ENCODE data around the gene POR.

POR gene

DNA sequence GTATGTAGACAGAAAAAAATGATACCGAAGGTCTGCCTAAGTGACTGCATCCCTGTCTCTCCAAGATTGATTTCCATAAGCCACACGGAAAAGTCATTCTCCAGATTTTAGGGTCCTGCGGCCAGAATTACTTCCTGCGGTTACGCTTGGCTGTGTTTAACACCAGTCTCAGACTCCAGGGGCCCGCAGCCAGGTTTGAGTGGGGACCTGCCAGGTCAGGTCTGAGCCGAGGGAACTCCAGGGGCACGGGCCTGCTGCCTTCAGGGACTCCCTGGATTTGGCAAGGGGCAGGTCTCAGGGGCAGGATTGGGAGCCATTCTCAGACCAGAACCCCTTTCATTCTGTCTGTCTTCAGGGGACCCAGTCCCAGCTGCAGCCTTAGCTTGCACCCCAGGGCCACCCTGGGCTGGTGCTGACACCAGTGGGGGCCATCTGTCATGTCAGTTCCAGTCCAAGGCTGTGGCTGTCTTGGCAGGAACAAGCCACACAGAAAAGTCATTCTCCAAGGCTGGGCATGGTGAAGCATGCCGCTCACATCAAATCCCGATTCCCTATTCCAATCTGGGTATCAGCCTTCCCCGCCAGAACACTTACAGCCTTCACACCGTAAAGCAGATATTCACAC is 40.5 kb downstream of the POR start:
- peak in 1 of 2 experiments; percentile 31 for DNase-seq

DNA sequence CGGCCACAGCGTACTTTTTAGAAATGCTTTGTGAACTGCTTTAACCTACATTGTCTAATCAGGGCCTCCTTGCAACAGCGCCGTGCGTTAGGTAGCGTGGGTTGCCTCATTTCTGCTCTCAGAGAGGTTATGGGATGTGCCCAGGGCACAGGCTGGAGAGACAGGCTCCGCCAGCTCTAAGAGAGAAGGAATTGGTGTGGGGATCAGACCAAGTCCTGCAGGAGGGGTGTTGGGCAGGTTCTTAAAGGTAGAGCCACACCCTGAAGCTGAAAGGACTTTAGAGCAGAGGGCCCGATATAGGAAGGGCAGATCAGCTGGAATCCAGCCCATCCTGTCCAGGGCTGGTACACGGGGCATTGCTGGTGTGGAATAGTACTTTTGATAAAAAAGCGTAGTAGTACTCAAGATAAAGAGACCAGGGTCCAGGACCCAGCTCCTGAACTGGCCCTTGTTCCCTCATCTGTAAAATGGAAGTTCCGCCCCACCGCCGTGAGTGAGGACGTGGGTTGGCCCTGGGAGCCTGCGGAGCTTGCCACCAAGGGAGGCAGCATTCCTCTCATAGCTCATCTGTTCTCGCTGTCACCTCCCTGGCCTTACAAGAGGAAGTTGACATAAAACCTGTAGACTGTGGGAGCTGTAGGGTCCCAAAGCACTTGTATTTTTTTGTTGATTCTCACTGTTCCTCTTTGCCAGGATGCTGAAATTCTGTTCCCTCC is 42.2 kb downstream of the POR start:
- no peak for DNase-seq

DNA sequence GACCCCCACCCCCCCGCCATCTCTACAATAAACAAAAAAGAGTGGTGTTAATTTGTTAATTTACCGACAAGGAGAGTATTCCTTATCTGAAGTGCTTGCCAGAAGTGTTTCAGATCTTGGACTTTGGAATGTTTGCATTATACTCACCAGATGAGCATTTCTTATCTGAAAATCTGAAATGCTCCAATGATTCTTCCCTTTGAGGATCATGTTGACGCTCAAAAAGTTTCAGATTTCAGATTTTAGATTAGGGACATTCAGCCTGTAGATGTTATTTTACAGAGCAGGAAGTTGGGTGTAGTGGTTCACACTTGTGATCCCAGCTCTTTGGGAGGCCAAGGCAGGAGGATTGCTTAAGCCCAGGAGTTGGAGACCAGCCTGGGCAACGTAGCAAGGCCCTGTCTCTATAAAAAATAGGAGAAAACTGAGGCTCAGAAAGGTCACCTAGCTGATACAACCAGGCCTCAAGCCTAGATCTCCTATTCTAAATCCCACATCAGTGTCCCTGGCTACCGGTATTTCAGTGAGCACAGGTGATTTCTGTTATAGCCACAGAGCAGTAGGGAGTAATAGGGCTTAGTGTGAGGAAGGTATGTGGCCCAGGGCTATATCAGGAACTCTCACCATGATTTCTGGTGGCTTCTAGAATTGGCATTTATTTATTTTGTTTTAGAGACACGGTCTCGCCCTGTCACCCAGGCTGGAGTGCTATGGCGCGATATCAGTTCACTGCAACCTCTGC is 44.0 kb downstream of the POR start:
- DNase-seq: no peak

DNA sequence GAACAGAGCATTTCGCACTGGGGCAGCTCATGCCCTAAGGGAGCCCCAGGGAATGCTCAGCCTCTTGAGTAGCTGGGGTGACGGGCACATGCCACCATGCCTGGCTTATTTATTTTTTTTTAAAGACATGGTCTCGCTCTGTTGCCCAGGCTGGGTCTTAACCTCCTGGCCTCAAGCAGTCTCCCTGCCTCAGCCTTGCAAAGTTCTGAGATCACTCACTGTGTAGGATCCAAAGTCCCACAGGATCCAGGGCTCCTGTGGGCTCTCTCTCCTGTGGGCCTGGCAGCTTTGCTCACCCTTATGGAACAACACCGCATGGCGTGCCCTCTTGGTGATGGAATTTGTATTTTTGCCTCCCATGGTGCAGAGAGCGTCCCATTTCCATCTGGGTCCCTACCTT is 45.4 kb downstream of the POR start:
- no peak for DNase-seq

DNA sequence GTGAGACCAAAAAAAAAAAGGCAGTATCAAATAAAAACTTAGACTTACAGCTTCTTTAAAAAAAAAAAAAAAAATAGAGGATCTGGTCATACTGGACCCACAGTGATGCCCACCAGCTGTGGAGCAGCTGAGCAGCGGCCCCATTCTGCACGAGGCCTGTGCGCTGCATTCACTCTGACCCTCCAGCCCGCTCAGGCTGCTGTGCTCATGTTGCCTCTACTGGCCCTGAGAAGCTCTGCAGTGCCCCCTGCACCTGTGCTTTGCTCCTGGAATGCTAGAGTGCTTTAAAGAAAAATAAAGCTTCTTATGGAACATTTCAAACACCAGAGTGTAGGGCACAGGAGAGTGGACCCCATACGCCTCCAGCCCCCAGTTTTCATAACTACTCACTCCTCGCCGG is 46.3 kb downstream of the POR start:
- no peak for DNase-seq

DNA sequence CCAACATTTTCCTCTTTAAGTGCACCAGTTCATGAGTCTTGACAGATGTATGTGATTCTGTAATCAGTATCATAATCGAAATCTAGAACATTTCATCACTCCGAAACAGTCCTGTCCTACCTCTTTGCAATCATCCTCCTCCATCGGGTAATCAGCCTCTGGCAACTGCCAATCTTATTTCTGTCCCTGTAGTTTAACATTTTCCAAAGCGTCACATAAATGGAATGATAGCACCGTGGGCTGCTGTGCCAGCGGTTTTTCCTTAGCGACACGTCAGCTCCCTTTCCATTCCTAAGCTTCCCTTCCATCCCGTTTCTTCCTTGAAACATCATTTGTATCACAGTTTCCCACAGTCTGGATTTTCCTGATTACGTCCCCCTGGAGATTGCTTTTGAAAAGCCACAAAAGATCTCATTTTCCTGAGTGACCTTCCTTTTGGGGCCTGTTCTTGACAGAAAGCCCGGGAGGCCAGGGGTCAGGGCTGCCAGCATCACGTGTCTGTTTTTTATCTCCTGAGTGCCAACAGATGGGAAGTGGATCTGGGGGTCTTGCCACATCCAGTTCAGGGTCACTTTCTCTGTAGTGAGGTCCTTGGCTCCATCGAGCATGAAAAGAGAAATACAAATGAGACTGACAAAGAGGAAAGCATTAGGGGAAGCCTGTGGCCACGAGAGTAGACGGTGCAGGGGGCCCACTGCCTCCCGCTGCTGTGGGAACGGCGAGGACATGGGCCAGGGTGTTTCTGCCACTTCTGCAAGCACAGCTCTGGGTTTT is 47.8 kb downstream of the POR start:
- DNase-seq: no peak

DNA sequence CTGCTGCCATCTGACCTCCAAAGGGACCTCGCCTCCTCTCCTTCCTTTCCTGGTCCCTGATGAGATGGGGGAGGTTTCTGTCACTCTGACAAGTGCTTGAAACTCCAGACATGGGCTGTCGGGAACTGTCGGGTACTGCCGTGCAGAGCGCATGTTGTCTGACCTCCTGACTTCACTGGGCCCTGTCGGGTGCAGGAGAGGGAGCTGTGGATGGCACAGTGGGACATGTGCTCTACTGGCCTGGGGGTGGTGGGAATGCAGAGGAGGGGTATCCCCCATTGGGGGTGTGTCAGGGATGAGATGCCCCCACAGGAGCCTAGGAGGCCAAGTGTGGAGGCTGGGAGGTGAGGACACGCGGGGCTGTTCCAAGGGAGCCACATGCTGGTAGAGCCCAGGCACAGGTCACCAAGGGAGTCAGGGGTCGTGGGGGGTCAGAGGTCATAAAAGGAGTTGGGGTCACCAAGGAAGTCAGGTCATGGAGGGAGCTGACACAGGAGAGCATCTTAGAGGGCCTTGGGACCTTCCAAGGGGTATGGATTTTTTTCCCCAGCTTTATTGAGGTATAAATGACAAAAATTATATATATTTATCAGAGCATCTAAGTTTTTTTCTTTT is 48.5 kb downstream of the POR start:
- no peak for DNase-seq

DNA sequence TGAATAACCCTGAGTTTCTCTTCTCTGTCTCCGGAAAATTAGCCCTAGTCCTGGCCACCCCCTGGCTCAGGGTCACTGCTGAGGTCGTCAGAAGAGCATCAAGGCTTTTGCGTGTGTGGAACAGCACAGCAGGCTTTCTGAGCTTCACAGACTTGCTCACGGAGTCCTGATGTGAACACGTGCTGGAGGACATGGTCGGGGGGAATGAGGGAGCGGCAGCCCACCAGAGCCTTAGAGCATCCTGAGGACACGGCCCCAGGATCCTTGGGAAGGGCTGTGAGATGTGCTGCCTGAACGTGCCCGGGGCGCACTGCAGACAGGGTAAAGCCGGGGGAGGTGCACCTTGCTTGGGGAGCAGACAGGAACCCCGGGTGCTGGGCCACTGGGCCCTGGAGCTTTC is 50.7 kb downstream of the POR start:
- DNase-seq: no peak

DNA sequence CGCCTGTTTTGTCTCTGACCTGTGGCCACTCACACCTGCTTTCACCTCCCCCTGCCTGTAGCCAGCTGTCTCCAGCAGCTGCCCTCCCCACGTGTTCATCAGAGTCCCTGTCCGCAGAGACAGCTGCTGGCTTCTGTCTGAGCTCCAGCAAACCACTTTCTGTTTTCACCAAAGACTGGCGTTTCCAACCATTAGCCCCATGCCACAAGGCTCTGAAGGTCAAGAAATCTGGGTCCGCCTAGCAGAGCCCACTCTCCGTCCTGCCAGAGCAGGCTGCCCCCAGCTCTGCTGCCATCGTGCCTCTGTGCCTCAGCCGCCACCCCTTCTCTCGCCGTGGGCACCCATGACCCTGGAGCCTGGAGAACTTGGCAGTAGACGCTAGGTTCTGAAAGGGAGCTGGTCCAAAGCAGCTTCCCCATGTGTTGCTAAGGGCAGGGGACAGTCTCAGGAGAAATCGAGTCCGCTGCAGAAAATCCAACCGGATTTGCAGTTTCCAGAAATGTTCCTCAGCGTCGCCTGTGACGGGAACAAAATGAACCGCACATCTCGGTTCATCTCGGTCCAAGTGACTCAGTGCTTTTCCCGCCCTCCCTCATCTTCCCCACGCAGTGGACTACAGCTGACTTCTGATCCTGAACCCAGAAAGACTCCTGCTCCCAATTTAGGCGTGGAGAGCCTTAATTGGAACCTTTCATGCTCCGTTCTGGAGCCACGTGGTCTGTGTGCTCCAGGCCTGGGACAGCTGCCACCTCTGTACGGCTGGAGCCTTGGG is 51.4 kb downstream of the POR start:
- no peak for DNase-seq

DNA sequence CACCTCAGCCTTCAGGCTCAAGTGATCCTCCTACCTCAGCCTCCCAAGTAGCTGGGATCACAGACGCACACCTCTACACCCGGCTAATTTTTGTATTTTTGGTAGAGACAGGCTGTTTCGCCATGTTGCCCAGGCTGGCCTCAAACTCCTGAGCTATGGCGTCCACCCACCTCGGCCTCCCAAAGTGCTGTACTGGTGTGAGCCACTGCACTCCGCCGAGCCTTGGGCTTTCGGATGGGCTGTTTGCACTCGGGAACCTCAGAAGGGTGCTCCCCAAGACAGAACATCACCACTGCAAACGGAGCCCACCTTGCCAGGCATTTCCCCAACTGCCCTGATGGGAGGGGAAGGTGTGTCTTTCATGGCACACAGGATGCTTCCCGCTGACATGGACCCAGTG is 52.1 kb downstream of the POR start:
- no peak for DNase-seq

DNA sequence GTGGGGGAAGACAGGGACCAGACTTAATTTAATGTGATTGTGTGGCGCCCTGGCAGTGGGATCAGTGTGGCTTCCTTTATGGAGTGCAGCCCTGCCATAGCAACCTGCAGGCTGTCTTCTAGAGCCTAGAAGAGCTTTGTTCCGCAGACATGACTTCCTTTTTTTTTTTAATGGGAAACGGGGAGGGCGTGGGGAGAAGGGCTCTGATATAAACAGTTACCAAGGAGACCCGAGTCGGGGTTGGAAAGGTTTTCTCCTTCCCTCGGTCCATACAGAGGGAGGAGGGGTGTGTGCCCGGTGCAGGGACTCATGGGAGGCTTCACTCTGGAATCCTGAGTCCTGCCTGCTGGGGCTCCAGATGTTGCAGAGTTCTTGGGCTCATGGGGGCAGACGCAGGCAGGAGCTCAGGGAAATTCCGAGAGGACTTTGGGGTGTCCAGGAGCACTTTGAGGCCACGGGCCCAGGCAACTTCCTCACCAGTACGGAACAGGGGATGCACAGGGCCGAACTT is 52.6 kb downstream of the POR start:
- no peak for DNase-seq

DNA sequence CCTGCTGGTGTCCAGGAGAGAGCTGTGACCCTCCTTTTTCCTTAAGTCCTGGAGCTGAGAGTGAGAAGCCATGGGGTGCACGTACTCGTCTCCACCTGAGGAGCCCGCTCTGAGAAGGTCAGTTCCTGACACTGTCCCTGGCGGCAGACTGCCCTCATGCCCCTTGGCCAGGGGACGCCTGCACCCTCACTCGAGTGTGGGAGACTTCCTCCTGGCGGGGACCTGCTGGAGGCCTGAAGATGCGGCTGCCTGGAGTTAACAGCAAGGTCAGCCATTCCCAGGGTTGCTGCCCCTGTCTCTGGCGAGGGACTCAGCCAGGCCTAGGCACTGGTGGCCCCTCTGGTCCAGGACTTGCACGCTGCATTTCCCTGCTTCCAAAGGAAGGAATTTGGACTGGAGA is 53.1 kb downstream of the POR start:
- no peak for DNase-seq

DNA sequence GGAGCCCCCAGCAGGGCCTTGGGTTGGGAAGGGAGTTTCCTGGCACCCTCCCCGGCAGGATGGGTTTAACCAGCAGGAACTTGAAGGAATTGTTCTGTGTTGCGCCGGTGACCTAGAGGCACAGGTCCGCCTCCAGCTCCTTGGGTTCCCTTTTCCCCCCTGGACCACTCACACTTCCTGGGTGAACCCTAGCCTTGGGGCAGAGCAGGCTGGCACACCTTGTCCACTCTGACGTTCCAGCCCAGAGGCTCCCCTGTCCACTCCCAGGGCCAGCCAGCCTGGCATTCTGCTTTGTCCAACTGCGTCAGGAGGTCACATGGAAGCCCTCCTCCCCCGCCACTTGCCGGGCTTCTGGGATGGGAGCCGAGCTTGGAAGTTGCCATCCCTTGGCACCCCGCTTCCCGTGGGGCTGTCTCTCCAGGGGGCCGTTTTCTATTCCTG is 53.6 kb downstream of the POR start:
- no peak for DNase-seq

DNA sequence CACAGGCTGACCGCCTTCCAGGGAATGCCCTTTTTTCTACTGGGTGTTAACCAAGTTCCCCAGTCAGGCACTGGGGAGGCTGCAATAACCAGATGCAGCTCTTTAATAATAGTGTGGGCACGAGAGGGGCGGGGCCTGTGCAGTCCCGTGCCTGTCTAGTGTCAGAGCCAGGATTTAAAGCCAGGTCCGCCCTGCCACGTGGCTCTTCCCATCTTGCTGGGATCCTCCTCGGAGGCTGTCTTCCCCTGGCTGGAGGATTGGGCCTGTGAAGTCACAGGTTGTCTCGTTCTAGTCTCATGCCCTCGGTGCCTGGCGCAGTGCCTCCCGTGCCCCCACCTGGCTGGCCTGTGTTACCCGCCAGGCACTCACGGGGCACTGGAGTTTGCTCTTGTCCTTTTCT is 54.2 kb downstream of the POR start:
- DNase-seq: no peak

DNA sequence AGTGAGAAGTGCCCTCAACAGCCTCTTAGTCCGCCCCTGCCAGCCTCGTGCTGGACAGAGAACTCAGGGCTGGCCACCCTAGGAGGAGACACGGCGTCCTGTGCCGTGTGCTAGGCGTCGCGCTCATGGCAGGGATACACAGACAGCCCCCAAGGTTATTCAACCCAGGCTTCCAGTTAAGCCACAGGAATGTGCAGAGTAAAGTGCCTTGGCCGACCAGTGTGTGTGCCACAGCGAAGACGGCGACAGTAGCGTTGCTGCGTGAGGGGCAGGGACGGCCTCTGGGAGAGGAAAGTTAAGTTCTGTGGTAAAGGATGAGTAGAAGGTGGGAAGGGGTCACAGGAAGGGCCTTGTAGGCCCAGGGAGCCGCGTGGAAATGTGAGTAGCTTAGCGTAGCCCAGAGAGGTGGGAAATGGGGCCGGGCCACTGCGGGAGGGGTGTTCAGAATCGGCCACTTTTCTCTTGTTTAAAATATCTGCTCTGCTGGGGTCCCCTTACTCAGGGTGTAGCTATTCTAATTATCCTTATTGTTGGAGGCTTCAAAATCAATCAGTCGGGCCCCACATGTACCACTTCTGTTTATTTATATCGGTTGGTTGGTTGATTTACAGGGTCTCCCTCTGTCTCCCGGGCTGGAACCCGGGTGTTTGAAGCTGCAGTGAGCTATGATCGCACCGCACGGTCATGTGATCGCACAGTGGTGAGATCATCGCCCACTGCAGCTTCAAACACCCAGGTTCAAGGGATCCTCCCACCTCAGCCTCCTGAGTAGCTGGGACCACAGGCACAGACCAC is 54.9 kb downstream of the POR start:
- no peak for DNase-seq

DNA sequence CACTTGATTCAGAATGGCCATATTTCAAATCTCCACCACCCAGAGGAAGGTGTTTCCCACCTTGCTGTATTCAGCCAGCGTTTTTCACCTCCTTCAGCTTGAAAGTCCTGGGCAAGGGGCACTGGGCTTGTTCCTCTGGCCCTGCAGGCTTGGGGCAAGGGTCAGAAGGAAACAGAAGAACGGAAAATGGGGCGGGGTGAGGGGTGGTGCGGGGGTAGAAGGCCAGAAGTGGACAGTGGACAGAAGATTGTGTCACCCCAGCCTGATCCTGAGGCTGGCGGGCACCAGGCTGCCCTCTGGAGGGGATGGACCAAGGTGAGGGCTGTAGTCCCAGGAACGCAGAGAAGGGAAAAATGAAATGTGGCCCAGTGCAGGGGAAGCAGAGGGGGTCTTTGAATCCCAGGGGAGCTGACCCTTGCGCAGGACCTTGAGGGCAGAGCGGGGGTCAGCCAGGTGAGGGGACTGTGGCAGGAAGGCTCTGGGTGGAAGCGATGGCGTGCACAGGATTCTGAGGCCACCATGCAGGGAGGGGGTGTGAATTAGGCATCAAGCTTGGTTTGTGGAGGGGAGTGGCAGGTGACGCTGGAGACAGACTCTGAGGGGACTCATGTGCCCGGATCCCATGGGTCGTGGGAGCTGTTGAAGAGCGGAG is 56.5 kb downstream of the POR start:
- no peak for DNase-seq

DNA sequence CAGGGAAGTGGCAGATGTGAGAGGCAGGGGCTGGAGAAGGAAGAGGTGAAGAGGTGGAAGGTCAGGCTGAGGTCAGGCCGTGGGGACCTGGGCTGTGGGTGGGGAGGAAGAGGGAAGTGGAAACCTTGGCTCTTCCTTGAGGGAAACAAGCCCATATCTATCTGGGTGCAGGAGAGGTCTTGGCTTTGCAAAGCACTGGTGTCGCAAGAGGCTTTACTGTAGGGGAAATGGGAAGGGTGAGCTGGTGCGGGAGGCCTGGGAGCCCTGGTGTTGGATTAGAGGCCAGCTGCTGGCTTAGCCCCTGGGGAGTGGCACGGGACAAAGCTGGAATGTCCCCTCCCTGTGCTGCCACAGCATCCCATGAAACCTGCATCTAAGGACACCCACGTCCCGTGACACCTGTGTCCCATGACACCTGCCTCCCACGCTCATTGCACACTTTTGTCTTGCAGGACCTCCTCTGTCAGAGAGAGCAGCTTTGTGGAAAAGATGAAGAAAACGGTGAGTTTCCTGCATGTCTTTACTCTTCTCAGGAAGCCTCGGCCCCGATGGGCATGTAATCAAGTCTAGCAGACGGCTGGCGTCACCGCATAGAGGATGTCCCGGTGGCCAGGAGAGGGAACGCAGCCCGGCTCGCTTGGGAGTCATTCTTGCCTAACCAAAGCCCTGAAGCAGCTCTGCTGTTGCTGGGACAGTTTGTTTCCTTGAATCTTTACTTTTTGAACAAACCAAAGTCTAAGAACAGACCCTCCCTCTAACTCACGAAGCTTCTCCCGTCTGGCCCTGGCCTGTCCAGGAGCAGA is 57.2 kb downstream of the POR start:
- no peak for DNase-seq

DNA sequence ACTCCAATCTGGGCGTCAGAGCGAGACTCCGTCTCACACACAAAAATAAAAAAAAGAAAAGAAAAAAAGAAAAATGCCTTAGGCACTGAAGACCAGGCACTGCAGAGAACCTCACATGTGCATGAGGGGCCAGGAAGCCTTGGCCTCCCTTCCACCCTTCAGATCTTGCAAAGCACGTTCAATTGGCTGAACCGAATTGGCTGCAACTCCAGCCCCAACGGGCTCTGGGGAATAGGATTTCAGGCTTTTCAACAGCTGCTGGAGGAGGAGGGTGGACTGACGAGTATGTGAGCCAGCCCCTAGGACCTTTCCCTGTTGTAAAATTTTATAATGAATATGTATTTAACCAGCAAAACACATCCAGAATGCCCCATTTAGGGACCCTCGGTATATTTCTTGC is 62.8 kb downstream of the POR start:
- DNase-seq: peak in 1 of 2 experiments; percentile 27

DNA sequence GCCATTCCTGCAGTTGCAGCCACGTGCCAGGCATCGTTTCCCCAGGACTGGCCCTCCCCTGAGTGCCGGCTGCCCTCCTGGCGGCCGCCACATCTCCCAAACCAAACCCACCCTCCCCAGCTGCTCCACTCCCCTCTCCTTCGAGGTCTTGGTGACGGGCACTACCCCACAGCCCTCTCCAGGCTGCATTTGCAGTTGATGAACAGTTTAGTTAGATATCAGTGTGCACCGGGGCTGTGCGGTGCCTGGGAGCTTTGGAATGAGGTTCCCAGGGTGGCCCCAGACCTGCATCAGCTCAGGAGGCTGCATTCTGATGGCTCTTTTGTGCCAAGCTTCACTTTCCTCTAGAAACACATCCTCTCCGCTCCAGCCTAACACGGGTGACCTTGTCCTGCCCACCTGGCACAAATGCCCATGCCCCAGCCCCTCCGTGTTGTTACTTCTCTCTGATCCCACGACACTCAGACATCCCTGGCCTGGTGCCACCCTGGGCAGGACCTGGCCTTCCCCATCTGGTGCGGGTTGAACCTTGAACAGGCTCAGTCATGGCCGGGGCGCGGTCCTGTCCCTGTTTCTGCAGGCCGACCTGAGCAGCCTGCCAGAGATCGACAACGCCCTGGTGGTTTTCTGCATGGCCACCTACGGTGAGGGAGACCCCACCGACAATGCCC is 64.9 kb downstream of the POR start:
- no peak for DNase-seq
